OCI-LY1 (cell line): Measurements from ENCODE around the gene NMT1.

Experiments
- CTCF ChIP-seq: fragments of 200-600 bp; sonication (generic), shearing (Covaris generic); IDR thresholded peaks from 2 replicates; pipeline ENCODE4 v1.5.1; 2017; ENCODE audit warnings: mild to moderate bottlenecking, antibody characterized with exemption, low read length, moderate library complexity, mixed read lengths
- EZH2 ChIP-seq: fragments of 200-600 bp; sonication (generic), shearing (Covaris generic); IDR thresholded peaks from 2 replicates; pipeline ENCODE4 v1.8.0; 2017; ENCODE audit warnings: borderline replicate concordance, mixed run types, mild to moderate bottlenecking, antibody characterized with exemption, low read length, moderate library complexity, mixed read lengths

- TF ChIP-seq CTCF (peak; percentile 92), EZH2 (no peak)
Measured at GRCh38 chr17:45131616-45132319, 70.7 kb downstream of the NMT1 start.
